CD4-positive, alpha-beta T cell treated with Interleukin-12 subunit alpha and Interleukin-12 subunit beta, for 1 hour (primary cell): Measurements from ENCODE around the gene CD58.
A peak's percentile ranks its signal among the peaks of the same experiment; 100 is the strongest.
"Not testable (repeated sequence)": the region's sequence is repeated elsewhere in the genome, so short reads cannot be mapped to it uniquely, and the experiment has no call there.

Experiments
- DNase-seq: peaks from one replicate; pipeline ENCODE4 v3.0.0-alpha.2; 2020

CD58 gene, protein sequence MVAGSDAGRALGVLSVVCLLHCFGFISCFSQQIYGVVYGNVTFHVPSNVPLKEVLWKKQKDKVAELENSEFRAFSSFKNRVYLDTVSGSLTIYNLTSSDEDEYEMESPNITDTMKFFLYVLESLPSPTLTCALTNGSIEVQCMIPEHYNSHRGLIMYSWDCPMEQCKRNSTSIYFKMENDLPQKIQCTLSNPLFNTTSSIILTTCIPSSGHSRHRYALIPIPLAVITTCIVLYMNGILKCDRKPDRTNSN

GRCh38 chr1:116570358-116571214, at the start of gene CD58:
Gene CD58 (minus strand): TSS chr1:116571026. CDS start chr1:116570972, 54 bp downstream.
- peak; percentile 85 for DNase-seq

DNA sequence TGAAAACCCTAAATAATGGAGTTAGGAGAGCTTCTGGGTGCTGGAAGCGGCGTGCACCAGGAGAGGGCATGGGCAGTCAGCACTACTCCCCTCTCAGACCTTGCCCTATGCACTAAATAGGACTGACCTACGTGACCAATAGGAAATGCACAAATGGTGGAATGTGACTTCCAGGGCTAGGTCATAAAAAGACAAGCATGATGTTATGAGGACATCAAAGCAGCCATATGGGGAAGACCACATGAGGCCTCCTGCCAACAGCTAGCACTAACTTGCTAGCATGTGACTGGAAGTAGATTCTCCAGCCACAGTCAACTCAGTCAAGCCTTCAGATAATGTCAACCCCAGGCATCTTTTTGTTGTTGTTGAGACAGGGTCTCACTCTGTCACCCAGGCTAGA, 49.6 kb upstream of the CD58 start:
- not testable (repeated sequence) for DNase-seq

DNA sequence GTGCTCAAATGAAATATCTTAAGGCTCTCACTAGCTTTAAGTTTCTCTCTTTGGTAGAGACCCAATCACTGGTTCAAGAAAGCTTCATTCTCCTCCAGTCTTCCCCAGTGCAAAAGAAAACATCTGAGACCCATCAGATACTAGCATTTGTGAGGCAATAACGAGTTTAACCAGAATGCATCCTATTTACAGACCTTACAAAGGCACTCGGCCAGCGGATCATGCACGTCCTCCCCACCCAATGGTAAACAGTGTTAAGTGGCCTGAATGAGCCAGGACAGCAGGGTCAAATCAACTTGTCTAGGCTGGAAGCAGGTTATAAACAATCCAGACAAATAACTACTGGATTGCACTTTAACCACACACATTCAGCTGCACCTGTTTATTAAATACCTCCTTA, 48.3 kb upstream of the CD58 start:
- not testable (repeated sequence) for DNase-seq

GRCh38 chr1:116617808-116618207, 47.0 kb upstream of the CD58 start:
- DNase-seq, result not testable (repeated sequence)

- not testable (repeated sequence) for DNase-seq
Measured at GRCh38 chr1:116613825-116614224, 43.0 kb upstream of the CD58 start.

- not testable (repeated sequence) for DNase-seq
Measured at GRCh38 chr1:116609801-116610371, 39.1 kb upstream of the CD58 start.

DNA sequence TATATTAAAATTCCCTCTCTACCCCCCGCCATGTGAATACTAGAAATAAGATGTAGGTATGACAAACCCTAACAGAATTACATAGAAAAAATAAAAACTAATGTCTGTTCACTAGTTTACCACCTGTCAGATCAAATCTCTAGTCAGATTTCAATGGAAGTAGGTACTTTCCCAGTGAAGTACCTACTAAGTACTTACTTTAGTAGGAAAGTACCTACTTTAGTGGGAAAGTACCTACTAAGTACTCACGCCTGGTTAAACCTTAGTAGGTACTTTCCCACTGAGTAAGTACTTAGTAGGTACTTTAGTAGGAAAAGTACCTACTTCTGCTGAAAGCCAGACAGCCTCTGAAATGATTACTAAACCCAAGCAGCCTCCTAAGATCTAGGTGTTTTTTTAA, 38.0 kb upstream of the CD58 start:
- DNase-seq, result not testable (repeated sequence)

DNA sequence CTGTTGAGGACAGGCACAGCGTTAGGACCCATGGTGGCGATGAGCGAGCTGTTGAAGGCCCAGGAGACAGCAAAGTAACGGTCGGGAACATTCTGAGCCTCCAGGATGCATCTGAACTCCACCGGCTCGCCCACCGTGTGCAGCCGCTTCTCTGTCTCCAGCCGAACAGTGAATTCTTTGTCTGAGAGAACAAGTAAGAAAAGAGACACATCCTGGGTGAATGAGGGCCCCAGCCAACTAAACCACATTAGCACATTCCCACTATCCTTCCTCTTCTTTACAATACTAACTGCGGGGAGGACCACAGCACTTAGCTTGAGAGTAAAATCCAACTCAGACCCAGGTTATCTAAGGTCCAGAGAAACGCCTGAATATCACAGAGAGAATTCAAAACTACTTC, 37.3 kb upstream of the CD58 start:
- DNase-seq, result not testable (repeated sequence)

DNA sequence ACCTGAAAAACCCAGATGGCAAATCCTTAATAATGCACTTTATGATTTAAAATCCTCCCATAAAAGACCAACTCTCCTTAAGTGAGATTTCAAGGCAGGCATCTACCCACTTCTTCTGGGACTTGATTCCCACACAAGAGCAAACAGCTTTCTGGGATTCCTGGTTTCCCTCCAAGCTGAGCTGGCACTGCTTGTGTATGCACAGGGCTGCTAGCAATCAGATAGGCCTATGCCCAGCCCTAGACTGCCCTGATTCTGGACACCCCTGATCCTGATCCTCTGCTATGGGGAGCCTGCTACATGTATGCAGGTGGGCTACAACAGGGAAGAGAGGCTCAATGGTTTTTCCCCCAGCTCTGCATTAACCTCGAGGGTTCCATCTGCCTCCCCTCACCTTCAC, 36.6 kb upstream of the CD58 start:
- DNase-seq, result not testable (repeated sequence)

DNA sequence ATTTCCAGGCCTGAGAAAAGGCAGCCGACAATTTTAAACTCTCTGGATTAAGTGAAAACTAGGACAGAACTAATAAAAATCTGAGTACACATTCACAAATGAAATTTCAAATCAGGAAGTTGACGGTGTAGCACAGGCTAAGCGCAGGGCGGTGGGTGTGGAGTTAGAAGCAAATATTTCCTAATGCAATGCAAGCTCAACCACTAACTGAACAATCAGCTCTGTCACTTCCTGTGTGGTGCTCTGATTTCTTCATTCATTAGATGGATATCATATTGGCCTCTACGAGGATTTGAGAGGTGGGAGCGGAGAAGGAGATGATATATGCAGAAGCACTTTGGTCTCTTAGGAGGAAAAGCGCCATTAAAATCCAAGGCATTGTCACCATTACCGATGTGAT, 35.2 kb upstream of the CD58 start:
- peak; percentile 16 for DNase-seq

GRCh38 chr1:116605315-116605714, 34.5 kb upstream of the CD58 start:
- no peak for DNase-seq

DNA sequence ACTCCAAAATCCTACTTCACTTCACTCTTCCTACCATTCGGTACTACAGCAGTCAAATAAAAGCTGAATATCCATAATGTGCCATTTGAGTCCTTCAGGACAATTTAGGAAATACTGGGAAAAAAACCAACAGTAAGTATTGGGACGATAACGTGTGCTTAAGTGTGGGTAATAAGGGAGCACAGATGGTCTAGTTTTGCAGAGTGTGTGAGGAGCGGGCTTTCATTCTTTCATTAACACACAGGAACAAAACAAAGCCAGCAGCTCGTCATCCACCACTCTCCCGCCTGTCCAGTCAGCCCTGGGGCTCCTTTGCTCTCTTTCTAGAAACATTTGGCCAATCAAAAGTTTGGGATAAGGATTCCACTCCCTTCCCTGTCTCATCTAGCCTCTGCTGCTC, 33.6 kb upstream of the CD58 start:
- DNase-seq, result not testable (repeated sequence)

- not testable (repeated sequence) for DNase-seq
Measured at GRCh38 chr1:116603646-116604045, 32.8 kb upstream of the CD58 start.

DNA sequence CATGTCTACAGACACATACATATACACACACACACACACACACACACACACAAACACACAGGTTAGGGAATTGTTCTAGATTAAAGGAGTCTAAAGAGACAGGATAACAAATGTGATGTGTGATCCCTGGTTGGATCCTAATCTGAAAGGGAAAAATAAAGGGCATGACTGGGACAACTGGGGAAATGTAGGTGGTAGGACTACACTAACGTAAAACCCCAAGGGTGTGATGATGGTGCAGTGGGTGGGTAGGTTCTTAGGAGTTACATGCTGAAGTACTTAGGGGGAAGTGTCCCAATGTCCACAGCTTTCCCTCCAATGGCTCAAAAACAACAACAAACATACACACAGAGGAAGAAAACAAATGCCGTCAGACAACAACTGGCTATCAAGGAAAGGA, 28.5 kb upstream of the CD58 start:
- not testable (repeated sequence) for DNase-seq

DNA sequence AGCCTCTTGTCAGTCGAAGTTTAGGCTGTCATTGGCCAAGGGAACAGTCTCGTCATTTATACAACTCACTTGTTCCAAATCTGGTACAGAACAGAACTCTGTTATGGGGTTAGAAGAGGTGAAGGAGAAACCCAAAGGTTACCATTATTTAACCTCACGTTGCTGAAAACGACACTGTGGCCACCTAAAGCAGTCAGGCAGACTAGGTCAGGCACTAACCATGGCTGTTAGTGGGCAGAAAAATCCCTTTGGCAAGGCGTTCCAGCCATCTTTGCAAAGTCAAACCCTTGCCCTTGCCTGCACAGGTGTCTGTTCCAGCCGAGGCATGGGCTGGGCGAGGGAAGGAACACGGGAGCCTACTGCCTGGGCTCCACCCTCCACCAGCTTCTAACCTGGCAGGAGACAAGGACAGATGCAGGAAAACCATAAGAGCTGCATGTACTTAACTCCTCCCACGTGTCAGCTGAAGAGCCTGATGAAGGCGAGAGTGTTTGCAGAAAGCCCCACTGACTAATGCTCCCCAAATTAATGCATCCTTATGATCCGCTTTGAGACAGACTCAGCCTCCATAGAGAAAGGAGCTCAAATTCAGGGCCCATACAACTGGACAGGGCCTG, 27.7 kb upstream of the CD58 start:
- not testable (repeated sequence) for DNase-seq

GRCh38 chr1:116597388-116597787, 26.6 kb upstream of the CD58 start:
- DNase-seq, result not testable (repeated sequence)

- DNase-seq, result not testable (repeated sequence)
Measured at GRCh38 chr1:116596742-116597307, 26.0 kb upstream of the CD58 start.

- DNase-seq, result peak; percentile 56
Measured at GRCh38 chr1:116595946-116596741, 25.3 kb upstream of the CD58 start.

GRCh38 chr1:116595065-116595840, 24.4 kb upstream of the CD58 start:
- not testable (repeated sequence) for DNase-seq

DNA sequence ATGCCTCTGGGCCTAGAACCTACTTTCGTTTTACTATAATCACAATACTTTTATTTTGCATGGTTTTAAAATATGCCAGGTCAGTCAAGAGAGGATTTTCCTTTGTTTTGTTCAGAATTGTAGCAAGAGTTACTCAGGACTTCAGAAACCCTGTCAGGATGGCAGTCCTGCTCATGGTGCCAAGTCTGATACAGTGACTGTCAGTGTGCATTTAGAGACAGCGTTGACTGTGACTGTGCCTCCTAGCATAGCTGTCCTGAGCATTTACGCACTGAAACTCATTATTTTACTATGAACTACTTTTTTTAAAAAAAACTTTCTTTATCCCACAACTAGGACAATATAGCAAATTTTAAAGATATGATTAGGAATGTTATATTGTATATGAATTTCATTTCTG, 23.2 kb upstream of the CD58 start:
- not testable (repeated sequence) for DNase-seq

DNA sequence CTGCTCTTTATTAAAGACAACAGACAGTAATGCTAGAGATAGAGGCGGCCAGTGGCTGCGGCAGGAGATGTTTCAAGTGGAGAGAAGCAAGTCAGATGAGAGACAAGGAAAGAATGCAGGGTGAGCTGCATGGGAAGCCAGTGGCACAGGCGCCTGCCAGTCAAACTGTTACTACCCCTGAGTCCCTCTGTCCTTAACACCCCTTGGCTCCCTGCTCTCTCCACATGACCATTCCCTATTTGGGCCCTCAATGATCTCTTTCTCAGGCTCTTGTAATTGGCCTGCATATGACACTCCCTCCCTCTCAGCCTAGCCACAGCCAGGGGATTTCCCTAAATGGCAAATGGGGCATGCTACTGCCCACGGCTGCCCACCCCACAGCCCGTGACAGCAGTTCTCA, 22.6 kb upstream of the CD58 start:
- not testable (repeated sequence) for DNase-seq
